ENCODE measurements around the gene WASF2.

The WASF2 gene

DNA sequence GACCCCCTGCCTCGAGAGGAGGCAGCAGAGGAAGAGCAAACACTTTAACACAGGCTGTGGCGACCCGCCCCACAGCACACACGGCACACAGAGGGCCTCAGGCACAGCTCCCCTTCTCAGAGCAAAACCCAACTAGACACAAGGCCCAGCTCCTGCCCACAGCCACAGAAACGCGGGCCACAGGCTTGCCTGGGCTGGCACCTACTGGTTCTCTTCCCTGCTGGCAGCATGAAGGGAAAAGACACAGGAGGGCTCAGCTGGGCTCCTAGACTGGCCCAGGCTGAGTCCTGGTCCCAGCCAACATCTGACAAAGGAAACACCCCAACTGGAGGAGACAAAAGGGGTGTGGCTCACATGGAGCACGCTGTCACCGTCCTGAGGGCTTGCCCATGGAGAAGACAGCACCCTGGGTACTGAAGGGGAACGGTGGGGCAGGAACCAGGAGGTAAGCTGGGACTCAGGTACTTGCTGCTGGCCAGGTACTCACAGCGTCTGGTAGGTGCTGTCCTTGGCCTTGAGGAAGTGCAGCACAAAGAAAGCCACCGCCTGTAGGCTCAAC lies 110.3 kb downstream of the WASF2 start:
- DNase-seq (ENCODE audit: low read depth, low spot score) = no peak

DNA sequence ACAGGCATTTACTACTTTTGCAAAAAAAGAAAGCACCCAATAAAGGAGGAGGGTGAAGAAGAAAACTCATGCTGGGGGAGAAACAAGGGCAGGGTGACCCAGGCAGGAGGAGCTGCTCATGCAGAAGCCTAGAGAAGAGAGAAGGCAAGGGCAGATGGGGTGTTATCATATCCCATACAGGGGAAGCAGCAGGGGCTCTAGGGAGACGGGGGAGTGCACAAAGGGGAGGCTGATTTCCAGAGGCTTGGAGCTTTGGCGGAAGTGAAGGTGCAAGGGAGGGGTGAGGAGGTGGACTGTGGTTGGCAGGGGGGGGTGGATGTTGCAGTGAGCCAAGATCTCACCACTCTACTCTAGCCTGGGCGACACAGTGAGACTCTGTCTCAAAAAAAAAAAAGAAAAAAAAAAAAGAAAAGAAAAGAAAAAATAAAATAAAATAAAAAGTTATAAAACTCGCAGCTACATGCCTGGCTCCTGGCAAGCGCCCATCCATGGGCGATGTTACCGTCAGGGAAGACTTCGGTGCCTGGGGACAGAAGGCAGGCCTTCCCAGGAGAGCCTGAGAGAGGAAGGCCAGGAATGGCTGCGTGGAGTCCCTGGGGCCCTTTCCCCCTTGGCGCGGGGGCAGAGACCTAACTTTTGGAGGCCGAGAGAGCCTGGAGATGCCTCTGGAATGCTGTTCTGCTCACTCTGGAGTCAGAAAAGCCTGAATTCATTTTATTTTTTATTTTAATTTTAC lies 112.0 kb downstream of the WASF2 start:
- no peak for DNase-seq (ENCODE audit: low read depth, low spot score)

DNA sequence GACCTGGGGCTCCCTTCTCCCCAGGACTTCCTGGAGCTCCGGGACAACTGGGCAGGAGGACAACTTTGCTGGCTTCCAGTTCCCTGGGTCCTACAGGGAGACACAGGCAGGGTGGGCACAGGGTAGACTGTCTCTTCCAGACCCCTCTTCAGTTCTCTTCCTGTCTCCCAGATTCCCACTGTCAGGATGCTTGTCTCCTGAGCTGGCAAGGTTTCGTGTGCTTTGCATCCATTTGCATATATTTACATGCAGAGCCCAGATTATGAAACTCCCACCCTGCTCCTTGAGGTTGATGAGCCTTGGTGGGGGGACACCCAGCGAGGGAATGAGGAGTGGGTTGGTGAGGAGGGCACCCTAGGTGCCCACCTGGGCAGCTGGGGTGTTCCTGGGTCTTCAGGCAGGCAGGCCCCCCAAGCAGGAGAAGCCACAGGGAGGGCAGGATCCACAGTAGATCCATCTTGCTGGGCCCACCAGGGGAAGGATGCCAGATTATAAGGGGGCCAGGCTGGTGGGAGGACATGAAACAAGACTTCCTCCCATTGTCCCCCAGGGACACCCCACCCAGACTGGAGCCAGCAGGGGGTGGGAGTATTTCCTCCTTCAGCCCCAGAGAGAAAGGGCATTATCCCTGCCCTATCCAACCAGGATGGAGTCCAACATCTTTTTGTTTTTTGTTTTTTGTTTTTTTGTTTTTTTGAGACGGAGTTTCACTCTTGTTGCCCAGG lies 115.4 kb downstream of the WASF2 start, which contains the start of gene FCN3:
TSS of gene FCN3 (minus strand) at position 463 of the 725 bp plus-strand sequence. CDS start at position 457, 6 bp downstream.
- no peak for DNase-seq (ENCODE audit: low read depth, low spot score)

DNA sequence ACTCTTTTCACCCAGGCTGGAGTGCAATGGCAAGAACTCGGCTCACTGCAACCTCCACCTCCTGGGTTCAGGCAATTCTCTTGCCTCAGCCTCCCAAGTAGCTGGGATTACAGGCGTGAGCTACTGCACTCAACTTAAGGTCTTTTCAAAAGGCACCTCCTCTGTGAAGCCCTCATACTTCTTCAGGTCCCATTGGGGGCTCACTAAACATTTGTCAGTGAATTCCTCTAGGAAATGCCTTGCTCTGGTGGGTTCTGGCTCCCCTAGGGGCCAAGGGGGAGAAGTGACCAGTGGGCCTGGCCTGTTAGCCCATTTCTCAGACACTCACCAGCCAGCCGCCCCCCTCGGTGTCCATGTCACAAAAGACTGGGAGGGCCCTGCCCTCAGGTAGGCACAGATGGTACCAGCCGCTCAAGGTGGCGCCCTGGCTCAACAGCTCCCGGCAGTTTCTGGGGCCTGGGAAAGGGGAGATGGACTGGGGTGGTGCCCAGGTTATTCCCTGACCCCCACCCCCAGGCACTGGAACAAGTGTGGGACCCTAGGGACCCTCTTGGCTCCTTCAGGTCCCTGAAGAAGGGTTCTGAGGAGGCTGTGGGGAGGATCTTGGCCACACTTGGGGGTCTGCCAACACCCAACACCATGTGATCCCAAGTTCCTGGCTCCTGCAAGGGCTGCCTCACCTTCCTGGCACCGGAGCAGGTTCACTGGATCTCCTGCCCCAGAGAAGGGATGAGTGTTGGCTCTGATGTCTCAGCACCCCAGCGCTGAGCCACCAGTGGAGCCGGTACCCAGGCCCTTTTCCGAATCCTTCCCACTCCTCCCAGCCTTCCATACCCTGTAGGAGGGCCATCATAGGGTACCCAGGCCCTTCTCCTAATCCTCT lies 116.9 kb downstream of the WASF2 start:
- no peak for DNase-seq (ENCODE audit: low read depth, low spot score)

DNA sequence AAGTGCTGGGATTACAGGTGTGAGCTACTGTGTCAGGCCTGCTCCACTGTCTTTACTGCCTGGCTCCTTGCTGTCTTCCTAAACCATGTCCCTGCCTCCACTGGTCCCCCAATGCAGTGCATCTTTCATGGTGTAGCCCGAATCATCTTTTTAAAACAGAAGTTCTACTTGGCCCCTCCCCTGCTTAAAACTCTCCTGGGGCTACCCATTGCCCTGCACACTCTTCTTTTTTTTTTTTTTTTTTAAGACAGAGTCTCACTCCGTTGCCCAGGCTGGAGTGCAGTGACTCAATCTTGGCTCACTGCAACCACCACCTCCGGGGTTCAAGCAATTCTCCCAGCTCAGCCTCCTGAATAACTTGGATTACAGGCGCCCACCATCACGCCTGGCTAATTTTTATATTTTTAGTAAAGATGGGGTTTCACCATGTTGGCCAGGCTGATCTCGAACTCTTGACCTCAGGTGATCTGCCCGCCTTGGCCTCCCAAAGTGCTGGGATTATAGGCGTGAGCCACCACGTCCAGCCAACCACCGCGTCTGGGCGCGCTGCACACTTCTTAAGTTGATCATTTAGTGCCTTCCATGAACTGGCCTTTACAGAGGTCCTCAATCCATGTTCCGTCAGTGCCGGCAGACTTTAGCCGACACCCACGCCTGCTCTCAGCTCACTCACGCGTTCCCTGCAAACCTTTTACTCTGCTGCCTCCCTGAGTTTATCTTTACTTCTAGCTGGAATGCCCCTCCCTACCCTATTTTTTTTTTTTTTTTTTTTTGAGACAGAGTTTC lies 117.8 kb downstream of the WASF2 start:
- DNase-seq (ENCODE audit: low read depth, low spot score) = no peak

DNA sequence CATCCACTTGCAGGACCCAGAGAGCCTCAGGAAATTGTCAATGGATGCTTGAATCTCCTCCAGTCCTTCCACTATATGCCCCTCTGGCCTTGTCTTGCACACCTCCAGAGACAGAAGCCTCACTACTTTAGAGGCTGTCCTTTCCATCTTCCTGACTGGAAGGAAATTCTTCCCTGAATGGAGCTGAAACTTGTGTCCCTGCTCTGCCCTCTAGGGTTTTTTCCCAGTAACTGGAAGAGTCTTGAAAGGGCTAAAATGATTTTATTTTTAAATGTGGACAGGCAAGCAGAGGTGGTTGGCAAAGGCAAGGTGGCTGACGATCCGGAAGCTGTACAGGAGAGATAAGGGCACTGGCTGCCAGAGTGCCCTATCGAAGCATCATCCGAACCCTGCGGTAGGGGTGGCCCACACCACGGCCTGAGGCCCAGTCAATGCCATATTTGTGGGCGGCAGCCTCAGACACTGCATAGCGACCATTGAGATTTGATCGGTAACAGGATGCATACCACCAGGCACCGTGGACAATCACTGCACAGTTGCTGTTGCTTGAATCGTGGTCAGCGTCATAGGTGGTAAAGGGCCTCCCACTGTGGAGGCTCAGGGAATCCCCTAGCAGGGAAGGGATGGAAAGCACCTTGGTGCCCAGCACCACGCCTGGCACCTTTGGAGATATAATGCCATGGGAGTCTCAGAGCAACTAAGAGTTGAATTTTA lies 120.9 kb downstream of the WASF2 start:
- no peak for DNase-seq (ENCODE audit: low read depth, low spot score)

DNA sequence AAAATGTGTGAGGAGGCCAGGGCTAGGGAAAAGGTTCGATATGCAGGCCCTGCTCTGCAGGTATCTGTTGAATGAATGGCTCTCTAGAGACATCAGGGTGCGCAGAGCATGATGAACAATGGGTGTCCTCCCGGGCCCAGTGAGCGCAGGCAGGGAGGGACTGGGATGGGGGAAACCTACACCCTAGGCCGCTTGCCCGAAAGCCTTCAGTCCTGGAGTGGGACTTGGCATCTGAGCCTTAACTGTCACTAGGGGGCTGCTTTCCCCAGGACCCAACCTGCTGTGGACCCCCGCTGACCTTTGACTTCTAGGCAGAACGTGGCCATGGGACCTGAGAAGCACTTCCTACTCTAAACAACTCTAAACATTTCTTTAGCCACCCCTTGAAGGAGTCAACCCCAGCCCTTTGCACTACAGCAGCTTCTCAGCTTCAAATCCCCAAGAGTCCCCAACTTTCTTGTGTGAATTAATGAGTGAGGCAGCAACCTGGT lies 122.8 kb downstream of the WASF2 start:
- no peak for DNase-seq (ENCODE audit: low read depth, low spot score)

DNA sequence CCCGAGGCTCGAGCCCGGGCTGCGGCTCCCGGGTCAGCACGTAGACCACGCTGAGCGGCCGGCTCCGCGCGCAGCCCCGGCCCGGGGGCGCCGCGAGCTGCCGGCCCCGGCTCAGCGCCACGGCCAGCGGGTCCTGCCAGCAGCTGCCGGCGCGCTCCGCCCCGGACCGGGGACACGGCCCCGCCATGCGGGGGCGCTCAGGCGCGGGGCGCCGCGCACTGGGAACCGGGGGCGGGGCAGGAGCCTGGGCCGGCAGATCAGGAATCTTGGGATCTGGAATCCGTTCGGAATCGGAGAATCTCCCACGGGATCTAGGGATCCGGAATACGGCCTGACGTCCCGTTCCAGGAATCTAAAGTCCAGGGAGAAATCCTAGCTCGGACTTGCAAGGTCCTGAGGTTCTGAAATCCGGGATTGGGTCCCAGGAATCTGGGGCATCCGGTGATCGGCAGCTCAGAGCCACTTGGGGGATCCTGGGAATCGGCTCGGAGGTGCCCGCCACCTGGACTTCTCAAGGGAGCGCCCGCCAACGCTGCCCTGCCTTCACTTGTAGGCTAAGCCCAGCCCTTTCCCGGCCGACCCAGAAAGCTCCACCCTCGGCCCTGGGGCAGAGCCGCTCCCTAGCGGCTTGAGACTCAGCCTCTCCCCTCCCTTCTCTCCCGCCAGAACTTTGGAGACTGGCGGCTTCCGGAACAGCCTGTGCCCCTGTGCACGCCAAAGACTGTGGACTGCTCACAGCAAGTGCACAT lies 123.4 kb downstream of the WASF2 start, which contains the start of gene MAP3K6:
TSS of gene MAP3K6 (minus strand) at position 551 of the 749 bp plus-strand sequence. CDS start at position 187, 364 bp downstream.
- no peak for DNase-seq (ENCODE audit: low read depth, low spot score)

DNA sequence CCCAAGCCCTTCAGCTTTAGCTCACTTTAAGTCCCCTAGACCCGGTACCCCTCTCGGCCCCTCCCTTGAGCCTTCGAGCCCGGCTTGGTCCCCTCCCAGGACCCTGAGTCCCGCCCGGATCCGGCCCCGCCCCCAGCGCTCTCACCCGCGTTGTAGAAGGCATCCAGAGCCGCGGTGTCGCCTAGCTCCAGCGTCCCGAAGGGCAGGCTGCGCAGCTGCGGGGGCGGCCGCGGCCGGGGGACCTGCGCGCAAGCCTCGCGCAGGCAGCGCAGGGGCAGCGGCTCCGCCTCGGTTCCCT lies 123.9 kb downstream of the WASF2 start:
- DNase-seq (ENCODE audit: low read depth, low spot score) = no peak

DNA sequence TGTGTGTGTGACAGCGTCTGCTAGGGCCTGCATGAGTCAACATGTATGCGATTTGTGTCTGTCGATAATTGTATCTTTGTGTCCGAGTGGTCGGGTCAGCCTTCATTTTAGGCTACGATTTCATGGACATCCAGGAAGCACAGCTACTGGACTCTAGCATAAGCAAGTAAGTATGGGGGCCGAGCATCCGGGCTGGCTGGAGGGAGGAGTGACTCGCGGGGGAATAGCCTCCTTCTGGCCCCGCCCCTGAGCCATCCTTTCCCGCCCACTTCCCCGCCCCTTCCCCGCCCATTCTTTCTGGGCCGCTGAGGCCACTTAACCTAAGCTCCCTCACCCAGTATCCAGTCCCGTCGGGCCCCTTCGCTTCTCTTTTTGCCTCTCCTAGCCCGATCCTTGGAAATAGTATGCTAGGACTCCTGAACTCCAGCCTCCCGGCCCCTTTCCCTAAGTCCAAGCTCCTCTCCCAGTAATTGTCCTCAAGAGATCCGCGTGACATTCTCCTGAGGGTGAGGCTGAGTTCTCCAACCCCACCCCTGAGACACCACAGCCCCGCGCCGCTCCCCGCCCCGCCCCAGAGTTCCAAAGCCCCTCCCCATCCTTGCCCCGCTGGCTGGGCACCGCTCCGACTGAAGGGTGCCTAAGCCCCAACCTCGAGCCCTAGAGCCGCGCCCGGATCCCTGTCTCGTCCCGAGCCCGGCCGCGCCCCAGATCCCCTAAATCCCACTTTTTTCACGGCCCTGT lies 124.4 kb downstream of the WASF2 start:
- peak; percentile 61 for DNase-seq (ENCODE audit: low read depth, low spot score)

DNA sequence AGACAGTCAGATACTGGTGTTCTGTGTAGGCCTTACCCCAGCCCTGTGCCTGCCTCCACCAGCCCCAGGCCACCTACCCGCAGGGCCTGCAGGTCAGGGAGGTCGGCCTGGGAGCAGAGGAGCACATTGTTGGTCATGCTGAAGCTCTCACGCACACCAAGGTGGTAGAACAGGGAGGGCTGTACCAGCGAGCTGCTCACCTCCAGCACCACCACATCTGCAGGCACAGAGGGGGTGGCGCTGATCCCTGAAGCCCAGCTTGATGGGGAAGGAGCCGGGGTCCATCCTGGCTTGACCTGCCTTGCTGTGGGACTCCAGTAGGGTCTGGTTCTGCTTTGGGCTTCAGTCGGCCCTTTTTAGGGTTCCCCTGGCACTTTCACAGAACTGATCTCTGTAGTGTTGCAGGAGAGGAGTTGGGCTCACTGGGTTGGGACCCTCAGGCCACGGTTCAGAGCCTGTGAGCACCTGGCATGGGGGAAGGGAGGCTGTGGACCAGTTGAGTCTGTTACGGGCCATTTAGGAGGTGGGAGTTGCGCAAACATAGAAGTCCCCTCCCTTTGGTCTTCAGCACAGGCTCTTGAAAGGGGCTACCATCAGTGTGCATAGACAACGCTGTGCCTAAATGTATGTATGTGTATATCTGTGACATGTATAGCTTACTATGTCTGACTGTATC lies 125.1 kb downstream of the WASF2 start:
- DNase-seq (ENCODE audit: low read depth, low spot score) = no peak

DNA sequence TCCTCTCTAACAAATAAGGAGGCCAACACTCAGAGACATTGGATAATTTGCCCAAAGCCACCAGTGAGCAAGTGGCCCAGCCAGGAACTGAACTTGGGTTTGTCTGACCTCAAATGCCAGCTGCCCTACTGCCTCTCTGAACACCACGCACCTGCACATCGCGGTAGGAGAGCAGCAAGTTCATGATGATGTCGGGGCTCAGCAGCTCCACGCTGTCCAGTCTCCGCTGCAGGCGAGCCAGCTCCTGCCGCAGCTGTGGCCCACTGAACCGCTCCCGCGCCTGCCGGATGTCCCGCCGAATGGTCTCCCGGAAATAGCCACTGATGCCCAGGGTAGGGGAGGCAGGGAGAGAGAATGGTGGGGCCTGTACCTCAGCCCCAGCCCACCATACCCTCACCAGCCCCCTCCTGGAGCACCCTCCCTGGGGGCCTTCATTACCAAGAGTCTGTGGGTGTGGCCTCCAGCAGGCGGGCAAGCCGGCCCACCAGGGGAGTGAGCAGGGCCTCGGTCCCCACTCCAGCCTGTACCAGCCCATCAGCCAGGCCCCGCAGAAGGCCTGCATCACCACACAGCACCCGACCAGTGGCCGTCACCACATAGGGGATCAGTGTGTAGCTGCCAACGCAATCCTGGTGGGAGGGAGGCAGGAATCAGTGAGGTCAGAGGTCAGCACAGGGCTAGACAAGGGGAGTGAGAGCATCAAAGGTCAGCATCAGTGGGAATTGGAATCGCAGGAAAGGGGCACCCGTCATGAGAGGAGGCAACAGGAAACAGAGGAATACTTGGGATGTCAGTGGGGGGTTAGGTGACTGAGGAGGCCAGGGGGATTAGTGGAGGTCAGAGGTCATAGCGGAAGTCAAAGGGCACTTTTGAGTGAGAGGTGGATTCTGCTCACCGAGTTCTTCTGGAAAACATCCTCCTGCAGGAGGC lies 125.9 kb downstream of the WASF2 start:
- DNase-seq (ENCODE audit: low read depth, low spot score) = no peak

DNA sequence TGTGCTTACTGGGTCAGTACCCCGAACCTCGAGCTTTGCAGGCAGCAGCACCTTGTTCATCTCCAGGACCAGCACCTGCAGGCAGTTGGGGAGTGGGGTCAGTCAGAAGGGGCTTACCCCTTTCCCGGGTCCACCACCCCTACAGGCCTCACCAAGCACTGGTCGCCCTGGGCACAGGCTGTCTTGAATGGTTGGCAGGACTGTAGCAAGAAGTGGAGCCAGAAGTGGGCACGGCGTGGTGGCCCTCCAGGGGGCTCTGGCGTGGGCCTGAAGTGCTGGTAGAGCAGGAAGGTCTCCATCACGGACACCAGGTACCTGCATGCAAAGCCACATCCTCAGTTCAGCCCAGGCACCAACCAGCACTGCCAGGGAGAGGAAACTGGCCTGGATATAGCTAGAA lies 128.4 kb downstream of the WASF2 start:
- no peak for DNase-seq (ENCODE audit: low read depth, low spot score)

DNA sequence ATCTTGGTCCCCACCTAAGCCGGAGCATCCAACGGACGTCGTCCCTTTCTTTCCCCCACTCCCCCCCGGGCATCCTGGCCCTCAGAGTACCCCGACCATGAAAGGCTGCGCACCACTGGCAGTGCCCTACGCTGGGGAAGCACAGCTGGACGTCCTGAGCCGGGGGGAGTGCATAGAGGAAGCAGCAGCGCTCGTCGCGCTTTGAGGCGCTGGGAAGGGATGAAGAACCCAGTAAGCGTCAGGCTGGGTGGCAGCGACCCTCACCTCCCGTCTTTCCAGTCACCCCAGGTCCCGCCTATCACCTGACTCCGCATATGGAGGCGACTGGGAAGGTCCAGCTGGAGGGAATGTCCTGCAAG lies 128.9 kb downstream of the WASF2 start:
- no peak for DNase-seq (ENCODE audit: low read depth, low spot score)

DNA sequence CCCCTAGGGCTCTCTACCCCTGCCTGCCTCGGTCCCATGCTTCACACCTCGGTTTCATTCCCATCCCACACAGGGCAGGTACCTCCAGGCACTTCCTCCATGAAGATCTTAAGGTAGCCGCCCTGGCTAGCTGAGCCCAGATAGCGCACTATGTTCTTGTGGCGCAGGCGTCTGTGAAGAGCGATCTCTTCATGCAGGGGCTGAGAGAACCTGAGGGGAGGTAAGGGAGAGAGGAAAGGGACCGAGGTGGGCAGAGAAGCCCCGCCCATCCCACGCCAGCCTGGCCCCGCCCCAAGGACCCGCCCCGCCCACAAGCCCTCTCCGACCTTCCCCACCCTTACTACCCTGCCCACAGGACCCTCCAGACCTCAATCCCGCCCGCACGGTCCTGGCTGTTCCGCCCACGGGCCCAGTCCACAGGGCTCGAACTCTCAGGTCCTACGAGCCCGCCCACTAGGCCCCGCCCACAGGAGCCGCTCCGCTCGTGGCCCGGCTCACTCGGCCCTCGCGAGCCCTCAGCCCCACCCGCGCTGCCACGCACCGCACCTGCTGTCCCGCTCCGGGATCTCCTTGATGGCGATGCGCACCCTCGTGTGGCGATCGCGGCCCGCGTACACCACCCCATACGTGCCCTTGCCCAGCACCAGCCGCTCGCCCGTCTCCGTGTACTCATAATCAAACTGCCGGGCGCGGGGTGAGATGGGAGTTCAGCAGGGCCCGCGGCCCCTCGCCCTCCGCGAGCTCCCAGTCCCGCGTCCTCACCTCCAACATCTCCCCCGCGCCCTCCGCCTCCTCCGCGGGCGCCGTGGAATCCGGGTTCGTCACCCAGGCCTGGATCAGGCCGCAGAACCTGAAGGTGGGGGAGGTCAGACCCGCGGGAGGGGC lies 129.6 kb downstream of the WASF2 start:
- DNase-seq (ENCODE audit: low read depth, low spot score) = no peak

DNA sequence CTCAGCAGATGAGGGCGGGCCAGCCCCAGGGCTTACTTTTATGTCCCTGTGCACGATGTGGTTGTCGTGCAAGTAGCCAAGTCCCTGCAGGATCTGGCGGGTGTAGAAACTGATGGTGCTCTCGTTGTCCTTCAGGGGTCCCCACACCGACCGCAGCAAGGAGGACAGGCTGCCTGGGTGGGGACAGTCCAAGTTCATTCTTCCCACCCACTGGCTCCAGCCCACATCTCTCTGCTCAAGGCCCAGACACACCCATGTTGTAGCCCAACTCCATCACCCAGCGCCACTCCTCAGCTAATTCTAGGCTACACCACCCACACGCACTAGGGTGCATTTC lies 130.2 kb downstream of the WASF2 start:
- DNase-seq (ENCODE audit: low read depth, low spot score) = no peak
